KMS-11 (cell line): ENCODE results near the gene RNF10.
A peak's percentile ranks its signal among the peaks of the same experiment; 100 is the strongest.

Experiments used
- H2AFZ ChIP-seq: fragments of 200-600 bp; sonication (generic); 2 replicates; pipeline ENCODE4 v1.6.1; 2016; ENCODE audit warnings: antibody characterized with exemption, mixed run types, low read depth
- H3K27ac ChIP-seq: fragments of 200-600 bp; sonication (generic); 2 replicates; pipeline ENCODE4 v1.6.1; 2016; ENCODE audit warnings: mild to moderate bottlenecking, mixed run types
- H3K27me3 ChIP-seq: fragments of 200-600 bp; sonication (generic); 2 replicates; pipeline ENCODE4 v1.6.1; 2017; ENCODE audit warnings: mild to moderate bottlenecking, low read depth, mixed run types, moderate library complexity; ENCODE audit not compliant: insufficient read depth
- H3K36me3 ChIP-seq: fragments of 200-600 bp; sonication (generic); 2 replicates; pipeline ENCODE4 v1.6.1; 2017; ENCODE audit warnings: mild to moderate bottlenecking, mixed run types; ENCODE audit not compliant: insufficient read depth
- H3K4me1 ChIP-seq: fragments of 200-600 bp; sonication (generic); 2 replicates; pipeline ENCODE4 v1.6.1; 2016; ENCODE audit warnings: mild to moderate bottlenecking, low read depth, mixed run types; ENCODE audit not compliant: poor library complexity, severe bottlenecking
- H3K4me2 ChIP-seq: fragments of 200-600 bp; sonication (generic); 2 replicates; pipeline ENCODE4 v1.7.0; 2016; ENCODE audit warnings: mild to moderate bottlenecking, mixed run types
- H3K4me3 ChIP-seq: fragments of 200-600 bp; sonication (generic); IDR thresholded peaks from 2 replicates; pipeline ENCODE4 v1.6.1; 2017; ENCODE audit warnings: low read depth, low read length, mixed read lengths; ENCODE audit not compliant: insufficient read depth
- H3K79me2 ChIP-seq: fragments of 200-600 bp; sonication (generic); 2 replicates; pipeline ENCODE4 v1.6.1; 2016; ENCODE audit warnings: low read depth, mixed run types; ENCODE audit not compliant: insufficient read depth
- H3K9ac ChIP-seq: fragments of 200-600 bp; sonication (generic); 2 replicates; pipeline ENCODE4 v1.6.1; 2016; ENCODE audit warnings: mild to moderate bottlenecking, mixed run types
- H4K20me1 ChIP-seq: fragments of 200-600 bp; sonication (generic); 2 replicates; pipeline ENCODE4 v1.6.1; 2016; ENCODE audit warnings: mild to moderate bottlenecking, mixed run types; ENCODE audit not compliant: insufficient read depth
- CTCF ChIP-seq: fragments of 200-600 bp; sonication (generic); conservative IDR thresholded peaks from 2 replicates; pipeline ENCODE4 v1.6.1; 2017; ENCODE audit warnings: low read depth, mild to moderate bottlenecking, antibody characterized with exemption, low read length, moderate library complexity, mixed read lengths

The RNF10 gene

DNA sequence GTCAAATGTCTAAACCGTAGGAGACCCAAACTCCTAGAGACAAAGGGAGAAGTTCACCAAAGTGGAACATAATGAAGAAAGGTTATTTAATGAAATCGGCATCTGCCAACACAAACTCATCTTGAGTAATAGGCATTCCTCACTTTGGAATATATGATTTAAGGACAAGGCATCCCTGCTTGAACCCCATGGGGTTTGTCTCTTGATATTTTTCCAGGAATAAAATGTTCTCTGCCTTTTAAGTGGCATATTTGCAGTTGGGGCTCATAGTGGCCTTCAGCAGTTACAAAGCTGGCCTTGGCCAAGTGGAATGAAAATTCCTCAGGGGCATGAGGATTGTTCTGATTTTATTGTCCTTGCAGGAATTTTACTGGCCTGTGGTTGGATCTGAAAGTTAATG, 40.0 kb downstream of the RNF10 start:
- Histone ChIP-seq H3K9ac (no peak overlapping the region), H3K4me2 (no peak overlapping the region), H4K20me1 (no peaks in the 10 kb centered on the region), H3K79me2 (no peaks in the 10 kb centered on the region), H3K4me3 (no peak overlapping the region), H3K36me3 (peaks cover 5% of the 10 kb centered on the region; the same call in 1 of the 2 replicates), H3K27ac (no peak overlapping the region), H3K4me1 (peaks cover 4% of the 10 kb centered on the region), H3K27me3 (no peaks in the 10 kb centered on the region), H2AFZ (no peak overlapping the region)
- TF ChIP-seq CTCF: no peak

- no peak for TF ChIP-seq CTCF
- Histone ChIP-seq H3K36me3 (peaks cover 5% of the 10 kb centered on the region; the same call in 1 of the 2 replicates), H3K4me2 (no peak overlapping the region)
Measured at GRCh38 chr12:120579179-120579578, 45.0 kb downstream of the RNF10 start.

GRCh38 chr12:120580787-120581723, 46.9 kb downstream of the RNF10 start, which contains the start of gene POP5:
Gene POP5 (minus strand): TSS chr12:120581402. CDS start chr12:120581362, 40 bp downstream.
- H3K27me3 ChIP-seq: no peaks in the 10 kb centered on the region
- no peak for TF ChIP-seq CTCF
- H3K4me3 ChIP-seq: no peak within 1 kb of the TSS
- H3K27ac ChIP-seq: no peak within 1 kb of the TSS
- peaks cover 27% of the 10 kb centered on the region for H3K4me1 ChIP-seq
- H3K36me3 ChIP-seq: peaks cover 5% of the 10 kb centered on the region; the same call in 1 of the 2 replicates
- no peaks in the 10 kb centered on the region for H4K20me1 ChIP-seq
- peak within 1 kb of the TSS; percentile 76 for H2AFZ ChIP-seq
- no peaks in the 10 kb centered on the region for H3K79me2 ChIP-seq
- H3K9ac ChIP-seq: peak within 1 kb of the TSS; percentile 59; the same call in 1 of the 2 replicates
- peak within 1 kb of the TSS; percentile 68 for H3K4me2 ChIP-seq

More at GRCh38 chr12:120579179-120579578, 45.0 kb downstream of the RNF10 start:
- Histone ChIP-seq H4K20me1 (no peaks in the 10 kb centered on the region), H3K4me1 (peaks cover 27% of the 10 kb centered on the region), H2AFZ (no peak overlapping the region), H3K4me3 (no peak overlapping the region), H3K79me2 (no peaks in the 10 kb centered on the region), H3K27me3 (no peaks in the 10 kb centered on the region), H3K9ac (no peak overlapping the region), H3K27ac (no peak overlapping the region)

- Histone ChIP-seq H3K27me3 (no peaks in the 10 kb centered on the region), H3K4me1 (peaks cover 27% of the 10 kb centered on the region), H3K9ac (peak overlapping the region; percentile 25; the same call in 1 of the 2 replicates), H3K36me3 (no peaks in the 10 kb centered on the region), H3K79me2 (no peaks in the 10 kb centered on the region), H3K4me3 (no peak overlapping the region), H4K20me1 (no peaks in the 10 kb centered on the region), H3K27ac (no peak overlapping the region), H2AFZ (peak overlapping the region; percentile 76), H3K4me2 (peak overlapping the region; percentile 53)
- no peak for TF ChIP-seq CTCF
Measured at GRCh38 chr12:120581998-120582397, 47.8 kb downstream of the RNF10 start.
